K562 (cell line): ENCODE measurements around the gene SBK1. TPM values are rescaled to one million over a fixed set of nuclear protein-coding genes. Genes with fewer than 3 reads are reported as not detected.

Source experiments
- ATAC-seq: fragments of 200-7000 bp; cut with Tn5 transposase; 3 replicates; pipeline ENCODE4 v1.9.1; 2020; ENCODE audit warnings: moderate library complexity
- BruUV-seq: library from RNA; stranded (reverse); fragments of 400-500 nt; replicated peaks from 2 replicates; lab custom pipeline; 2021; lab: Mats Ljungman, UMichigan
- CTCF ChIA-PET: fragments of 300-600 bp; formaldehyde crosslinking; extraction: SDS; loops from one replicate; lab custom pipeline; 2021; ENCODE audit warnings: low intra/inter-chr PET ratio; lab: Yijun Ruan, JAX
- POLR2A ChIA-PET: fragments of 300-600, 350-650 bp; sonication (Branson Sonifier 250); formaldehyde crosslinking; extraction: SDS; loops from one replicate; lab custom pipeline; 2021; ENCODE audit warnings: antibody characterized with exemption, inconsistent platforms; lab: Yijun Ruan, JAX
- DNase-seq, 4 experiments: peaks; one replicate each; pipeline versions ENCODE4 v3.0.0 to v3.0.0-alpha.2; 2011 to 2018; ENCODE audit warnings: low spot score in 3 of 4, mixed read lengths in 3 of 4; ENCODE audit errors: extremely low read depth in 1 of 4
- FAIRE-seq: peaks from 2 replicates; lab custom pipeline; 2011; peaks lifted over from hg19 to GRCh38; lab: Jason Lieb, UNC
- H2AFZ ChIP-seq: 2 replicates; pipeline ENCODE4 v1.6.0; 2011; ENCODE audit warnings: low read depth, low read length, control low read depth, inconsistent platforms
- H3K27ac ChIP-seq: fragments of 200-600 bp; 3 replicates; pipeline ENCODE4 v1.8.0; 2011; ENCODE audit warnings: low read depth, mild to moderate bottlenecking, control low read depth, inconsistent platforms, low read length, moderate library complexity, mixed read lengths; ENCODE audit errors: extremely low read depth
- H3K27me3 ChIP-seq, 2 experiments: fragments of 300-600 bp in 1 of 2; 2 replicates in 1 of 2; 3 replicates in 1 of 2; pipeline versions ENCODE4 v1.6.0 to v1.8.0; 2011; ENCODE audit warnings: inconsistent platforms in 2 of 2, low read length in 2 of 2, mild to moderate bottlenecking in 1 of 2, mixed read lengths in 1 of 2, moderate library complexity in 1 of 2; ENCODE audit not compliant: control insufficient read depth in 2 of 2, insufficient read depth in 2 of 2
- H3K36me3 ChIP-seq: fragments of 300-600 bp; 3 replicates; pipeline ENCODE4 v1.8.0; 2011; ENCODE audit warnings: mild to moderate bottlenecking, low read length, inconsistent platforms; ENCODE audit not compliant: control insufficient read depth, insufficient read depth
- H3K4me1 ChIP-seq, 2 experiments: fragments of 200-600 bp in 1 of 2; replicated peaks in 1 of 2; 2 replicates in 1 of 2; 3 replicates in 1 of 2; pipeline versions ENCODE4 v1.5.1 to v1.8.0; 2011; ENCODE audit warnings: inconsistent platforms in 2 of 2, low read length in 2 of 2, mild to moderate bottlenecking in 1 of 2, mixed read lengths in 1 of 2, moderate library complexity in 1 of 2; ENCODE audit not compliant: control insufficient read depth in 2 of 2, insufficient read depth in 2 of 2
- H3K4me2 ChIP-seq: 2 replicates; pipeline ENCODE4 v1.6.1; 2011; ENCODE audit warnings: low read length, control low read depth, inconsistent platforms, mixed read lengths; ENCODE audit not compliant: insufficient read depth
- H3K4me3 ChIP-seq: fragments of 200-600 bp; sonication (generic), shearing (Covaris generic); 2 replicates; pipeline ENCODE4 v1.5.1; 2016; ENCODE audit warnings: control low read depth, inconsistent platforms
- H3K79me2 ChIP-seq: fragments of 200-600 bp; 3 replicates; pipeline ENCODE4 v1.8.0; 2011; ENCODE audit warnings: low read length, inconsistent platforms; ENCODE audit not compliant: control insufficient read depth, insufficient read depth
- H3K9ac ChIP-seq, 2 experiments: 2 replicates each; pipeline versions ENCODE4 v1.6.0 to v1.6.1; 2011; ENCODE audit warnings: low read depth in 2 of 2, low read length in 2 of 2, control low read depth in 1 of 2, inconsistent platforms in 1 of 2, mild to moderate bottlenecking in 1 of 2, mixed read lengths in 1 of 2; ENCODE audit not compliant: insufficient read depth in 1 of 2
- H3K9me1 ChIP-seq: one replicate; pipeline ENCODE4 v1.6.0; 2011; ENCODE audit warnings: inconsistent platforms, mild to moderate bottlenecking, low read length, moderate library complexity; ENCODE audit not compliant: control insufficient read depth, insufficient read depth
- H3K9me3 ChIP-seq: replicated peaks from 2 replicates; pipeline ENCODE4 v1.5.1; 2011; ENCODE audit warnings: low read depth, low read length, inconsistent platforms; ENCODE audit not compliant: control insufficient read depth, insufficient read depth
- H4K20me1 ChIP-seq: replicated peaks from 2 replicates; pipeline ENCODE4 v1.6.1; 2011; ENCODE audit warnings: low read length, inconsistent platforms, mixed read lengths; ENCODE audit not compliant: control insufficient read depth, insufficient read depth
- ADNP ChIP-seq: fragments of 200-800 bp; sonication (Bioruptor generic); IDR thresholded peaks from 2 replicates; pipeline ENCODE4 v1.6.1; 2016; ENCODE audit warnings: missing genetic modification characterization, missing compliant biosample characterization
- CCNT2 ChIP-seq: IDR thresholded peaks from 2 replicates; pipeline ENCODE4 v1.6.1; 2011; ENCODE audit warnings: borderline replicate concordance, low read depth, mild to moderate bottlenecking, moderate library complexity, mixed read lengths, low read length; ENCODE audit not compliant: insufficient read length; ENCODE audit errors: extremely low read depth
- DEAF1 ChIP-seq: fragments of 450-650 bp; formaldehyde crosslinking; IDR thresholded peaks from 2 replicates; pipeline ENCODE4 v1.4.0; 2020; ENCODE audit warnings: mild to moderate bottlenecking, moderate library complexity
- DNMT1 ChIP-seq: fragments of 450-650 bp; IDR thresholded peaks from 2 replicates; pipeline ENCODE4 v1.6.1; 2016; ENCODE audit warnings: antibody characterized with exemption, mild to moderate bottlenecking
- HMG20B ChIP-seq: fragments of 250-450 bp; sonication (Bioruptor Pico); IDR thresholded peaks from 2 replicates; pipeline ENCODE4 v1.5.0; 2021; ENCODE audit warnings: mild to moderate bottlenecking
- L3MBTL2 ChIP-seq: fragments of 450-650 bp; IDR thresholded peaks from 2 replicates; pipeline ENCODE4 v1.6.1; 2016; ENCODE audit warnings: mild to moderate bottlenecking, moderate library complexity
- TBL1XR1 ChIP-seq, 2 experiments: IDR thresholded peaks; 2 replicates each; pipeline ENCODE4 v1.6.1; 2012; ENCODE audit warnings: improper control_type of control experiment in 2 of 2, low read length in 2 of 2, mild to moderate bottlenecking in 1 of 2
- TFAP4 ChIP-seq: sonication (generic); formaldehyde crosslinking; IDR thresholded peaks from 2 replicates; pipeline ENCODE4 v1.8.0; 2022; ENCODE audit warnings: missing genetic modification reagents, mild to moderate bottlenecking, moderate library complexity, borderline replicate concordance
- ZKSCAN3 ChIP-seq: fragments of 250-450 bp; sonication (Bioruptor Pico); IDR thresholded peaks from 2 replicates; pipeline ENCODE4 v1.4.0; 2020
- ZNF124 ChIP-seq: sonication (generic); formaldehyde crosslinking; IDR thresholded peaks from 2 replicates; pipeline ENCODE4 v1.8.1; 2022; ENCODE audit warnings: missing genetic modification reagents
- ZNF311 ChIP-seq: fragments of 250-450 bp; sonication (Bioruptor Pico); IDR thresholded peaks from 2 replicates; pipeline ENCODE4 v1.4.0; 2020; ENCODE audit warnings: mild to moderate bottlenecking, moderate library complexity
- ZNF431 ChIP-seq: sonication (generic); formaldehyde crosslinking; IDR thresholded peaks from 2 replicates; pipeline ENCODE4 v1.8.0; 2022; ENCODE audit warnings: mild to moderate bottlenecking, missing genetic modification reagents
- ZNF699 ChIP-seq: fragments of 250-450 bp; sonication (Bioruptor Pico); IDR thresholded peaks from 2 replicates; pipeline ENCODE4 v1.8.0; 2021; ENCODE audit warnings: mild to moderate bottlenecking, moderate library complexity; ENCODE audit not compliant: insufficient replicate concordance
- ZSCAN29 ChIP-seq: fragments of 450-650 bp; IDR thresholded peaks from 2 replicates; pipeline ENCODE4 v1.6.1; 2017
- WGBS: fragments of 100-300 bp; shearing (Covaris generic); methylation state at CpG from one replicate; pipeline ENCODE4 v1.1.6; 2016; ENCODE audit warnings: low coverage, mixed read lengths; ENCODE audit not compliant: insufficient coverage; ENCODE audit errors: missing lambda C conversion rate; 5-methylcytosine and 5-hydroxymethylcytosine counted together
- in situ Hi-C: fragments of 300-500 bp; cut with MboI; formaldehyde crosslinking; loops from 4 replicates; pipeline ENCODE4 v1.15.0; 2018; ENCODE audit warnings: inconsistent platforms, mixed read lengths
- intact Hi-C: fragments of 100-400 bp; cut with micrococcal nuclease; formaldehyde crosslinking; loops from 2 replicates; pipeline ENCODE4 v1.14.2; 2022
- polyA plus RNA-seq, 8 experiments: library from polyadenylated mRNA; depleted of rRNA in 4 of 8; stranded (reverse) in 5 of 8; unstranded in 3 of 8; fragments of >200 nt; fragmentation: Nextera tagmentation in 2 of 8; fragmentation: Illumina TruSeq in 1 of 8; extraction: Ambion mirVana in 2 of 8; extraction: Trizol in 1 of 8; gene quantifications; 2 replicates each; pipeline versions ENCODE4 v1.2.1 to v1.2.3, GENCODE V29; 2011 to 2014; ENCODE audit warnings: inconsistent platforms in 1 of 8, missing spikeins in 1 of 8
- total RNA-seq, 7 experiments: library from RNA; depleted of rRNA in 6 of 7; stranded (reverse); fragments of >200 nt in 6 of 7; fragmentation: Illumina TruSeq in 2 of 7; extraction: Trizol in 2 of 7; gene quantifications; 2 replicates each; pipeline versions ENCODE4 v1.2.1 to v1.2.3, GENCODE V29; 2011 to 2021; ENCODE audit warnings: low replicate concordance in 1 of 7

SBK1 gene
- total and polyA plus RNA-seq, 9 of the 15 experiments (the other 6 are each of a cell fraction or from before 2014, with no cell fraction given), result 0.01 to 0.07 (median 0.03) TPM; not detected in 6

GRCh38 chr16:28264656-28265055 is 27.7 kb upstream of the SBK1 start (continued):
- TF ChIP-seq L3MBTL2, result no peak
- TF ChIP-seq DNMT1, result no peak
- no peak for TF ChIP-seq TBL1XR1 (IDR thresholded peaks at IDR 0.05; ENCODE audit: low read length in 2 of 2)
- no peak for TF ChIP-seq ZSCAN29
- no peak for TF ChIP-seq CCNT2
- TF ChIP-seq ZNF124 (CRISPR knock-in tag), result no peak

GRCh38 chr16:28265822-28266221 is 26.5 kb upstream of the SBK1 start:
- ATAC-seq, result no peak

More at GRCh38 chr16:28265822-28266221, 26.5 kb upstream of the SBK1 start:
- H3K4me2 ChIP-seq, result no peak overlapping the region
- H3K36me3 ChIP-seq, result no peaks in the 10 kb centered on the region
- H4K20me1 ChIP-seq, result no peaks in the 10 kb centered on the region
- H3K9ac ChIP-seq, result no peak overlapping the region
- POLR2A ChIA-PET, result no interaction called here
- H3K27me3 ChIP-seq, result peaks cover 14 to 49% of the 10 kb centered on the region in 2 experiments
- H3K4me3 ChIP-seq, result no peak overlapping the region
- H2AFZ ChIP-seq, result no peak overlapping the region
- no peak for TF ChIP-seq ZNF699 (CRISPR knock-in tag)
- TF ChIP-seq HMG20B (CRISPR knock-in tag), result no peak
- TF ChIP-seq ZNF431 (CRISPR knock-in tag), result no peak
- no peak for TF ChIP-seq DEAF1
- no peak for TF ChIP-seq ZKSCAN3 (CRISPR knock-in tag)
- no peak for TF ChIP-seq ADNP (tag)
- TF ChIP-seq ZNF311, result no peak
- TF ChIP-seq TFAP4, result no peak
- TF ChIP-seq, all 486 proteins: peak for 0
- CTCF ChIA-PET, result no interaction called here
- no TSS peak for BruUV-seq
- DNase-seq, result no peak
- Histone ChIP-seq H3K79me2 (no peaks in the 10 kb centered on the region), H3K9me1 (no peaks in the 10 kb centered on the region), H3K4me1 (no peaks in the 10 kb centered on the region), H3K9me3 (no peaks in the 10 kb centered on the region), H3K27ac (no peak overlapping the region)
- in situ Hi-C loops (no loop called here), intact Hi-C loops (no loop called here)
- no peak for FAIRE-seq
- WGBS, result 11% methylated on average over 5 of the region's 5 CpGs
